Caco-2 (cell line): ENCODE results near the gene ZNF432. TPM values are rescaled to one million over a fixed set of nuclear protein-coding genes. Genes with fewer than 3 reads are reported as not detected.
A peak's percentile ranks its signal among the peaks of the same experiment; 100 is the strongest.

Experiments
- BruUV-seq: library from RNA; stranded (reverse); fragments of 400-500 nt; replicated peaks from 2 replicates; lab custom pipeline; 2021; lab: Mats Ljungman, UMichigan
- CTCF ChIA-PET: fragments of 300-600 bp; sonication (Branson Sonifier 250); formaldehyde crosslinking; loops from one replicate; lab custom pipeline; 2022; ENCODE audit warnings: antibody characterized with exemption; lab: Charles Lee
- POLR2A ChIA-PET: fragments of 300-600 bp; sonication (Branson Sonifier 250); formaldehyde crosslinking; loops from one replicate; lab custom pipeline; 2022; ENCODE audit warnings: antibody characterized with exemption; lab: Charles Lee
- DNase-seq, 2 experiments: peaks; one replicate each; pipeline versions ENCODE4 v3.0.0 to v3.0.0-alpha.2; 2020 to 2022
- H3K27me3 ChIP-seq: replicated peaks from 2 replicates; pipeline ENCODE4 v1.6.0; 2011; ENCODE audit warnings: low read length; ENCODE audit not compliant: control insufficient read depth, insufficient read depth
- H3K36me3 ChIP-seq: 2 replicates; pipeline ENCODE4 v1.5.1; 2011; ENCODE audit warnings: low read length; ENCODE audit not compliant: control insufficient read depth, insufficient read depth
- H3K4me1 ChIP-seq: fragments of 250-450 bp; sonication (Bioruptor Pico); 2 replicates; pipeline ENCODE4 v1.5.1; 2020; ENCODE audit warnings: mild to moderate bottlenecking
- H3K4me3 ChIP-seq: 2 replicates; pipeline ENCODE4 v1.5.1; 2011; ENCODE audit warnings: low read depth, mild to moderate bottlenecking, control low read depth, low read length
- H3K9me3 ChIP-seq: fragments of 250-450 bp; sonication (Bioruptor Pico); 2 replicates; pipeline ENCODE4 v1.5.1; 2020; ENCODE audit warnings: mild to moderate bottlenecking, moderate library complexity
- H3K27ac Mint-ChIP-seq: one replicate; pipeline ENCODE4 v1.8.0; 2022; ENCODE audit warnings: mixed read lengths; ENCODE audit not compliant: unreplicated experiment
- H3K27me3 Mint-ChIP-seq: one replicate; pipeline ENCODE4 v1.8.0; 2022; ENCODE audit warnings: mixed read lengths; ENCODE audit not compliant: insufficient read depth, unreplicated experiment
- H3K36me3 Mint-ChIP-seq: one replicate; pipeline ENCODE4 v1.8.0; 2022; ENCODE audit warnings: mild to moderate bottlenecking, mixed read lengths; ENCODE audit not compliant: insufficient read depth, unreplicated experiment
- H3K4me1 Mint-ChIP-seq: one replicate; pipeline ENCODE4 v1.8.0; 2022; ENCODE audit warnings: low read depth, mixed read lengths; ENCODE audit not compliant: unreplicated experiment
- H3K4me3 Mint-ChIP-seq: one replicate; pipeline ENCODE4 v1.8.0; 2022; ENCODE audit warnings: mild to moderate bottlenecking, moderate library complexity, mixed read lengths; ENCODE audit not compliant: unreplicated experiment
- H3K9me3 Mint-ChIP-seq: one replicate; pipeline ENCODE4 v1.8.0; 2022; ENCODE audit warnings: mixed read lengths; ENCODE audit not compliant: unreplicated experiment
- CTCF ChIP-seq, 2 experiments: fragments of 200-600 bp in 1 of 2; IDR thresholded peaks; 1 replicate in 1 of 2; 2 replicates in 1 of 2; pipeline versions ENCODE4 v1.5.1 to v1.8.0; 2011 to 2022; ENCODE audit warnings: antibody characterized with exemption in 1 of 2, control low read depth in 1 of 2, inconsistent platforms in 1 of 2, low read depth in 1 of 2, low read length in 1 of 2, mild to moderate bottlenecking in 1 of 2, moderate library complexity in 1 of 2; ENCODE audit not compliant: insufficient read depth in 1 of 2, severe bottlenecking in 1 of 2, unreplicated experiment in 1 of 2
- intact Hi-C: fragments of 100-400 bp; cut with micrococcal nuclease; formaldehyde crosslinking; loops from one replicate; pipeline ENCODE4 v1.10.0; 2022; ENCODE audit not compliant: unreplicated experiment
- total RNA-seq: library from RNA; stranded (reverse); gene quantifications from 2 replicates; pipeline ENCODE4 v1.2.3, GENCODE V29; 2022

Gene ZNF432
- total RNA-seq, 1 experiment from 2014 or later, result 10.5 TPM

DNA sequence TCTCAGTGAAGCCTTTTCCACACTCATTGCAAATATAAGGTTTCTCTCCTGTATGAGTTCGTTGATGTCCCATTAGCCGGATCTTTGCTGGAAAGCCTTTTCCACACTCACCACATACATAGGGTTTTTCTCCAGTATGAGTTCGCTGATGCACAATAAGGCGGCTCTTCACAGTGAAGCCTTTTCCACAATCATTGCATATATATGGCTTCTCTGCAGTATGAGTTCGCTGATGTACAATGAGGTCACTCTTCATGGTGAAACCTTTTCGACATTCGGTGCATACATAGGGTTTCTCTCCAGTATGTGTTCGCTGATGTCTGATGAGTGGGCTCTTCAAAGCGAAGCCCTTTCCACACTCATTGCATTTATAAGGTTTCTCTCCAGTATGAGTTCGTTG lies 55.2 kb downstream of the ZNF432 start:
- TF ChIP-seq CTCF (IDR thresholded peaks at IDR 0.05; ENCODE audit: insufficient read depth in 1 of 2, low read depth in 1 of 2, low read length in 1 of 2, severe bottlenecking in 1 of 2, unreplicated experiment in 1 of 2), result no peak
- no peak overlapping the region for H3K4me3 ChIP-seq
- H3K27me3 ChIP-seq, result no peaks in the 10 kb centered on the region
- ChIA-PET CTCF (no interaction called here), POLR2A (no interaction called here)
- H3K27me3 Mint-ChIP-seq, result no peaks in the 10 kb centered on the region
- peaks cover 22% of the 10 kb centered on the region for H3K36me3 Mint-ChIP-seq
- H3K4me1 ChIP-seq, result no peaks in the 10 kb centered on the region
- peaks cover 58% of the 10 kb centered on the region for H3K9me3 ChIP-seq
- H3K4me3 Mint-ChIP-seq, result no peak overlapping the region
- H3K9me3 Mint-ChIP-seq, result peaks cover 60% of the 10 kb centered on the region
- H3K4me1 Mint-ChIP-seq, result no peaks in the 10 kb centered on the region
- no peak for DNase-seq
- BruUV-seq, result no TSS peak
- intact Hi-C loops, result no loop called here
- H3K36me3 ChIP-seq, result peaks cover 7% of the 10 kb centered on the region; the same call in 1 of the 2 replicates
- no peak overlapping the region for H3K27ac Mint-ChIP-seq

- H3K36me3 Mint-ChIP-seq, result peaks cover 9% of the 10 kb centered on the region
- POLR2A ChIA-PET, result no interaction called here
- peaks cover 65% of the 10 kb centered on the region for H3K9me3 ChIP-seq
Measured at GRCh38 chr19:51986309-51987291, 62.0 kb downstream of the ZNF432 start, which contains the start of gene ZNF350. TSS of gene ZNF350 (minus strand) at chr19:51986840. CDS start at chr19:51974360, 12,480 bp downstream.

More at GRCh38 chr19:51986309-51987291, 62.0 kb downstream of the ZNF432 start, which contains the start of gene ZNF350:
- BruUV-seq, result TSS peak; percentile 53
- H3K27me3 ChIP-seq, result no peaks in the 10 kb centered on the region
- H3K4me3 ChIP-seq, result peak within 1 kb of the TSS; percentile 78
- CTCF ChIA-PET, result no interaction called here
- no peaks in the 10 kb centered on the region for H3K4me1 ChIP-seq
- H3K9me3 Mint-ChIP-seq, result peaks cover 34% of the 10 kb centered on the region
- H3K27me3 Mint-ChIP-seq, result no peaks in the 10 kb centered on the region
- intact Hi-C loops, result no loop called here
- no peak for TF ChIP-seq CTCF (IDR thresholded peaks at IDR 0.05; ENCODE audit: insufficient read depth in 1 of 2, low read depth in 1 of 2, low read length in 1 of 2, severe bottlenecking in 1 of 2, unreplicated experiment in 1 of 2)
- H3K4me1 Mint-ChIP-seq, result no peaks in the 10 kb centered on the region
- peak within 1 kb of the TSS; percentile 80 for H3K27ac Mint-ChIP-seq
- peak within 1 kb of the TSS; percentile 83 for H3K4me3 Mint-ChIP-seq
- H3K36me3 ChIP-seq, result no peaks in the 10 kb centered on the region
- peak; percentile 76 to 86 for DNase-seq
